Activated naive CD4-positive, alpha-beta T cell treated with anti-CD3 and anti-CD28 coated beads for 36 hours (primary cell): ENCODE data around the gene GAGE2A. TPM values are rescaled to one million over a fixed set of nuclear protein-coding genes. Genes with fewer than 3 reads are reported as not detected.
"Not testable (repeated sequence)": the region's sequence is repeated elsewhere in the genome, so short reads cannot be mapped to it uniquely, and the experiment has no call there.

Experiments used
- CTCF ChIA-PET: fragments of 350-600 bp; sonication (Branson Sonifier 250); formaldehyde crosslinking; loops from one replicate; lab custom pipeline; 2021; ENCODE audit warnings: antibody characterized with exemption; lab: Charles Lee
- DNase-seq: peaks from one replicate; pipeline ENCODE4 v3.0.0-alpha.2; 2020
- H3K27ac Mint-ChIP-seq: one replicate; pipeline ENCODE4 v1.8.0; 2021; ENCODE audit warnings: mild to moderate bottlenecking, mixed read lengths
- H3K27me3 Mint-ChIP-seq: one replicate; pipeline ENCODE4 v1.8.0; 2021; ENCODE audit warnings: low read depth, mixed read lengths
- H3K36me3 Mint-ChIP-seq: one replicate; pipeline ENCODE4 v1.8.0; 2021; ENCODE audit warnings: low read depth, mixed read lengths
- H3K4me1 Mint-ChIP-seq: one replicate; pipeline ENCODE4 v1.8.0; 2021; ENCODE audit warnings: low read depth, mixed read lengths
- H3K4me3 Mint-ChIP-seq: one replicate; pipeline ENCODE4 v1.8.0; 2021; ENCODE audit warnings: mild to moderate bottlenecking, moderate library complexity, mixed read lengths
- H3K9me3 Mint-ChIP-seq: one replicate; pipeline ENCODE4 v1.8.0; 2021; ENCODE audit warnings: mixed read lengths
- intact Hi-C: fragments of 100-400 bp; cut with micrococcal nuclease; formaldehyde crosslinking; loops from one replicate; pipeline ENCODE4 v1.15.1; 2023
- total RNA-seq, 2 experiments: library from RNA; stranded (reverse); gene quantifications; one replicate each; pipeline ENCODE4 v1.2.3, GENCODE V29; 2021

GAGE2A gene, protein sequence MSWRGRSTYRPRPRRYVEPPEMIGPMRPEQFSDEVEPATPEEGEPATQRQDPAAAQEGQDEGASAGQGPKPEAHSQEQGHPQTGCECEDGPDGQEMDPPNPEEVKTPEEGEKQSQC
- total RNA-seq: not detected

GRCh38 chrX:49589196-49589595 lies at the start of gene GAGE2A:
Gene GAGE2A (plus strand): TSS chrX:49589496. CDS start chrX:49590651, 1,155 bp downstream.
- H3K27ac Mint-ChIP-seq, H3K9me3 Mint-ChIP-seq, H3K4me3 Mint-ChIP-seq, CTCF ChIA-PET, H3K4me1 Mint-ChIP-seq, H3K36me3 Mint-ChIP-seq, intact Hi-C loops, DNase-seq, H3K27me3 Mint-ChIP-seq: not testable (repeated sequence)

- CTCF ChIA-PET, H3K27me3 Mint-ChIP-seq, H3K27ac Mint-ChIP-seq, H3K9me3 Mint-ChIP-seq, H3K36me3 Mint-ChIP-seq, H3K4me1 Mint-ChIP-seq, H3K4me3 Mint-ChIP-seq, intact Hi-C loops, DNase-seq: not testable (repeated sequence)
These were observed 47.9 kb upstream of the GAGE2A start, which contains the start of gene GAGE12D for GRCh38 chrX:49541433-49541832. Gene GAGE12D (plus strand): TSS chrX:49541733. CDS start chrX:49542888, 1,155 bp downstream.

DNA sequence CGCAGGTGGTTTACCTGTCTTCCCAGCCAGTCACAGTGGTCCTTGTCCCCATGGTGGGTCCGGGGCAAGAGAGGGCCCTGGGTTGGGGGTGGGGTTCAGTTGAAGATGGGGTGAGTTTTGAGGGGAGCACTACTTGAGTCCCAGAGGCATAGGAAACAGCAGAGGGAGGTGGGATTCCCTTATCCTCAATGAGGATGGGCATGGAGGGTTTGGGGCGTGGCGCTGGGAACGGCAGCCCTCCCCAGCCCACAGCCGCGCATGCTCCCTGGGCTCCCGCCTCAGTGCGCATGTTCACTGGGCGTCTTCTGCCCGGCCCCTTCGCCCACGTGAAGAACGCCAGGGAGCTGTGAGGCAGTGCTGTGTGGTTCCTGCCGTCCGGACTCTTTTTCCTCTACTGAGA lies 38.3 kb upstream of the GAGE2A start, which contains the start of gene GAGE12E:
TSS of gene GAGE12E (plus strand) at position 301 of the 400 bp plus-strand sequence. CDS start 1,155 bp downstream, outside the sequence.
- intact Hi-C loops, CTCF ChIA-PET: not testable (repeated sequence)

DNA sequence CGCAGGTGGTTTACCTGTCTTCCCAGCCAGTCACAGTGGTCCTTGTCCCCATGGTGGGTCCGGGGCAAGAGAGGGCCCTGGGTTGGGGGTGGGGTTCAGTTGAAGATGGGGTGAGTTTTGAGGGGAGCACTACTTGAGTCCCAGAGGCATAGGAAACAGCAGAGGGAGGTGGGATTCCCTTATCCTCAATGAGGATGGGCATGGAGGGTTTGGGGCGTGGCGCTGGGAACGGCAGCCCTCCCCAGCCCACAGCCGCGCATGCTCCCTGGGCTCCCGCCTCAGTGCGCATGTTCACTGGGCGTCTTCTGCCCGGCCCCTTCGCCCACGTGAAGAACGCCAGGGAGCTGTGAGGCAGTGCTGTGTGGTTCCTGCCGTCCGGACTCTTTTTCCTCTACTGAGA lies 28.8 kb upstream of the GAGE2A start, which contains the start of gene GAGE12F:
TSS of gene GAGE12F (plus strand) at position 301 of the 400 bp plus-strand sequence. CDS start 1,155 bp downstream, outside the sequence.
- H3K4me1 Mint-ChIP-seq, H3K9me3 Mint-ChIP-seq, H3K4me3 Mint-ChIP-seq, intact Hi-C loops, H3K27ac Mint-ChIP-seq, CTCF ChIA-PET, H3K27me3 Mint-ChIP-seq, H3K36me3 Mint-ChIP-seq, DNase-seq: not testable (repeated sequence)

More for the DNA sequence above, 38.3 kb upstream of the GAGE2A start, which contains the start of gene GAGE12E:
- not testable (repeated sequence) for DNase-seq, H3K4me3 Mint-ChIP-seq, H3K27me3 Mint-ChIP-seq, H3K36me3 Mint-ChIP-seq, H3K27ac Mint-ChIP-seq, H3K4me1 Mint-ChIP-seq, H3K9me3 Mint-ChIP-seq

DNA sequence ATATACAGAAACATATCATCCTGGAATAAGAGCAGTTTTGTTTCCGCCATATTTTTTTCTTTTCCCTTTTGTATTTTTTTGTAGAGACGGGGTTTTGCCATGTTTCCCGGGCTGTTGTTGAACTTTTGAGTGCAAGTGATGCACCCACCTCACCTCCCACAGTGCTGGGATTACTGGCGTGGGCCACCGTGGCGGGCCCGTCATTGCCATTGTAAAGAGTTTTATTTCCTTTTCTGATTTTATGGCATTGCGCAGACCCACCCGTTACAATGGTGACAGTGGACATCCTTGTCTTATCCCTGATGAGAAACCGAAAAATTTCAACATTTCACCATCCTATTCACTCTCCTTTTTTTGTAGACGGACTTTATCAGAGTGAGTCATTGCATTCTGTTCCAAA lies 20.6 kb upstream of the GAGE2A start:
- H3K9me3 Mint-ChIP-seq, H3K4me3 Mint-ChIP-seq, CTCF ChIA-PET: not testable (repeated sequence)

DNA sequence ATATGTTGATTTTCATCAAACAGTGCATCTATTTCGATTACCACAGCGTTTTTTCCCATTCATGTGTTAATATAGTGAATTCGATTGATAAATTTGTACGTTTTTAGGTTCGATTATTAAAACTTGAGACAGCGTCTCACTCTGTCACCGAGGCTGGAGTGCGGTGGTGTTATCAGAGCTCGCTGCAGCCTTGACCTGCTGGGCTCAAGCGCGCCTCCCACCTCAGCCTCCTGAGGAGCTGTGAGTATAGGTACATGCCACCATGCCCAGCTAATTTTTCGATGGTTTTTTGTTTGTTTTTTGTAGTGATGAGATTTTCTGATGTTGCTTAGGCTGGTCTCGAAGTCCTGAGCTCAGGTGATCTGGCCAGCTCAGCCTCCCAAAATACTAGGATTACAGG lies 20.1 kb upstream of the GAGE2A start:
- H3K36me3 Mint-ChIP-seq, H3K27ac Mint-ChIP-seq, intact Hi-C loops, H3K4me1 Mint-ChIP-seq, CTCF ChIA-PET, DNase-seq, H3K27me3 Mint-ChIP-seq, H3K9me3 Mint-ChIP-seq, H3K4me3 Mint-ChIP-seq: not testable (repeated sequence)

More for the DNA sequence above, 20.6 kb upstream of the GAGE2A start:
- H3K27ac Mint-ChIP-seq, H3K27me3 Mint-ChIP-seq, H3K4me1 Mint-ChIP-seq, DNase-seq, H3K36me3 Mint-ChIP-seq, intact Hi-C loops: not testable (repeated sequence)

- H3K36me3 Mint-ChIP-seq, intact Hi-C loops, H3K27me3 Mint-ChIP-seq, H3K4me3 Mint-ChIP-seq, H3K4me1 Mint-ChIP-seq, CTCF ChIA-PET, H3K27ac Mint-ChIP-seq, H3K9me3 Mint-ChIP-seq, DNase-seq: not testable (repeated sequence)
These were observed 19.2 kb upstream of the GAGE2A start, which contains the start of gene GAGE12G for GRCh38 chrX:49570100-49570499. Gene GAGE12G (plus strand): TSS chrX:49570400. CDS start chrX:49571555, 1,155 bp downstream.

GRCh38 chrX:49579649-49580048 lies 9.6 kb upstream of the GAGE2A start, which contains the start of gene GAGE12H:
Gene GAGE12H (plus strand): TSS chrX:49579949. CDS start chrX:49581104, 1,155 bp downstream.
- H3K36me3 Mint-ChIP-seq, DNase-seq, CTCF ChIA-PET, H3K27me3 Mint-ChIP-seq, H3K4me3 Mint-ChIP-seq, intact Hi-C loops, H3K4me1 Mint-ChIP-seq, H3K27ac Mint-ChIP-seq, H3K9me3 Mint-ChIP-seq: not testable (repeated sequence)

- intact Hi-C loops, H3K27me3 Mint-ChIP-seq, DNase-seq, H3K4me1 Mint-ChIP-seq, H3K9me3 Mint-ChIP-seq, H3K4me3 Mint-ChIP-seq, H3K36me3 Mint-ChIP-seq, H3K27ac Mint-ChIP-seq, CTCF ChIA-PET: not testable (repeated sequence)
These were observed 628 bp downstream of the GAGE2A start for GRCh38 chrX:49589769-49590478.

- H3K4me3 Mint-ChIP-seq, H3K27ac Mint-ChIP-seq, H3K36me3 Mint-ChIP-seq, H3K9me3 Mint-ChIP-seq, intact Hi-C loops, H3K27me3 Mint-ChIP-seq, H3K4me1 Mint-ChIP-seq, DNase-seq, CTCF ChIA-PET: not testable (repeated sequence)
These were observed 1.2 kb downstream of the GAGE2A start for GRCh38 chrX:49590488-49590887.

GRCh38 chrX:49598720-49599119 lies 9.4 kb downstream of the GAGE2A start, which contains the start of gene GAGE1:
Gene GAGE1 (plus strand): TSS chrX:49599020. CDS start chrX:49600175, 1,155 bp downstream.
- H3K9me3 Mint-ChIP-seq, DNase-seq, CTCF ChIA-PET, H3K4me3 Mint-ChIP-seq, intact Hi-C loops, H3K36me3 Mint-ChIP-seq, H3K27me3 Mint-ChIP-seq, H3K27ac Mint-ChIP-seq, H3K4me1 Mint-ChIP-seq: not testable (repeated sequence)

- intact Hi-C loops: no loop called here
- no peak overlapping the region for H3K27ac Mint-ChIP-seq
- H3K9me3 Mint-ChIP-seq: no peaks in the 10 kb centered on the region
These were observed 21.5 kb downstream of the GAGE2A start for GRCh38 chrX:49610718-49611310.

More at GRCh38 chrX:49610718-49611310, 21.5 kb downstream of the GAGE2A start:
- Mint-ChIP-seq H3K27me3 (no peaks in the 10 kb centered on the region), H3K36me3 (no peaks in the 10 kb centered on the region), H3K4me3 (no peak overlapping the region), H3K4me1 (no peaks in the 10 kb centered on the region)
- CTCF ChIA-PET: no interaction called here
- DNase-seq: no peak
